ENCODE results near the gene METTL16.
A peak's percentile ranks its signal among the peaks of the same experiment; 100 is the strongest.
"Not testable (repeated sequence)": the region's sequence is repeated elsewhere in the genome, so short reads cannot be mapped to it uniquely, and the experiment has no call there.

METTL16 gene

GRCh38 chr17:2449486-2449885, 62.2 kb downstream of the METTL16 start:
- peak; percentile 75 for FAIRE-seq

GRCh38 chr17:2447479-2447878, 64.2 kb downstream of the METTL16 start:
- not testable (repeated sequence) for FAIRE-seq

- FAIRE-seq = peak; percentile 76
Measured at GRCh38 chr17:2445638-2446037, 66.0 kb downstream of the METTL16 start.

DNA sequence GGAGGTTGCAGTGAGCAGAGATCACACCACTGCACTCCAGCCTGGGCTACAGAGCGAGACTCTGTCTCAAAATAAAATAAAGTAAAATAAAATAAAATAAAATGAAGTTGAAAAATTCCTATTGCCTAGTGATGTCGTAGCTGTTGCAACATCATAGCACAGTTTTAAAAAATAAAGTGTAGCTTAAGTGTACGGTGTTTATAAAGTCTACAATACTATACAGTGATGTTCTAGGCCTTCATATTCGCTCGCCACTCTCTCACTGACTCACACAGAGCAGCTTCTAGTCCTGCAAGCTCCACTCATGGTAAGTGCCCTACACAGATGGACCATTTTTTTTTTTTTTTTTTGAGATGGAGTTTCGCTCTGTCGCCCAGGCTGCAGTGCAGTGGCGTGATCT, 67.3 kb downstream of the METTL16 start:
- FAIRE-seq = no peak

DNA sequence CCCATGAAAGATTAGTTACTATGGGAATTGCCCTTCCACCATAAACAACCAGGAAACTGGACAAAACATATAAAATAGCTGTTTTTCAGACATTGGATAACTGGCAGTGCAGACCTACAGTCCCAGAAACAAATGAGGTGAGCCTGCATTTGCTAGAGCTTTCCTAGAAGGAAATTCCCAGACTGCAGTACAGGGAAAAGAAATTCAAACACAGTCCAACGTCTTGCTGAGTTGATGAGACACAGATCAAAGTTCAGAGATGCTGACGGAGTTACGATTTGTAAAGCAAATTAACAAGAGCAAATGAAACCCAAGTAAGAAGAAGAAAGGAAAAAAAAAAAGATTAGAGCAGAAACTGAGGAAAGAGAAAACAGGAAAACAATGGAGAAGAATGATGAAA, 69.5 kb downstream of the METTL16 start:
- FAIRE-seq = no peak

DNA sequence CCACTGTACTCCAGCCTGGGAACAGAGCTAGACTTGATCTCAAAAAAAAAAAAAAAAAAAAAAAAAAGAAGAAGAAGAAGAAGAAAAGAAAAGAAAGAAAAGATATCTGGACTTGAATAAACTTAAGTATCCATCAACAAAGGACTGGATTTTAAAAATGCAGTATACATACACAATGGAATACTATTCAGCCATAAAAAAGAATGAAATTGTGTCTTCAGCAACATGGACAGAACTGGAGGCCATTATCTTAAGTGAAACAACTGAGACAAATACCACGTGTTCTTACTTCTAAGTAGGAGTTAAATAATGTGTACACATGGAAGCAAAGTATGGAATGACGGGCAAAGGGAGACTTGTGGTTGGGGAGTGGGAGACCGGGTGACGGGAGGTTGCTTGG, 70.8 kb downstream of the METTL16 start:
- no peak for FAIRE-seq

GRCh38 chr17:2439997-2440396, 71.7 kb downstream of the METTL16 start:
- FAIRE-seq = not testable (repeated sequence)

- no peak for FAIRE-seq
Measured at GRCh38 chr17:2438823-2439222, 72.9 kb downstream of the METTL16 start.

GRCh38 chr17:2436316-2436905, 75.3 kb downstream of the METTL16 start:
- peak; percentile 87 for FAIRE-seq

- FAIRE-seq = no peak
Measured at GRCh38 chr17:2435862-2436261, 75.8 kb downstream of the METTL16 start.

- FAIRE-seq = no peak
Measured at GRCh38 chr17:2435181-2435741, 76.4 kb downstream of the METTL16 start.

DNA sequence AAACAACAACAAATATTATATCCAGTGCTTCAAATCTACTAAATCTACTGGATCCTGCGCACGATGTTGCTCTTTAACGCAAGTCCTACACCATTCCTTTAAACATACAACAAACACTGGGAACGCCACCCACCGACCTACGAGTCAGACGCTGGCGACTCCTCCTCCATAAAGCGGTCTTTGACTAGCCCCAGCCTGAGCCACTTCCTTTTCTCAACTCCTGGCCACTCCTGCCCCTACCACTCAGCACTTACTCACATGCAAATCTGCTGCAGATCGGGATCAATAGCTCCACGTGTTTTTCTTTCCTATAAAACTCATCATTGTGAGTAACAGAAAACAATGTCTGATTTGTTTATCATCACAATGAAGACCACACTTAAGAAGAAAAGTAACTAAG, 78.0 kb downstream of the METTL16 start:
- FAIRE-seq = no peak

DNA sequence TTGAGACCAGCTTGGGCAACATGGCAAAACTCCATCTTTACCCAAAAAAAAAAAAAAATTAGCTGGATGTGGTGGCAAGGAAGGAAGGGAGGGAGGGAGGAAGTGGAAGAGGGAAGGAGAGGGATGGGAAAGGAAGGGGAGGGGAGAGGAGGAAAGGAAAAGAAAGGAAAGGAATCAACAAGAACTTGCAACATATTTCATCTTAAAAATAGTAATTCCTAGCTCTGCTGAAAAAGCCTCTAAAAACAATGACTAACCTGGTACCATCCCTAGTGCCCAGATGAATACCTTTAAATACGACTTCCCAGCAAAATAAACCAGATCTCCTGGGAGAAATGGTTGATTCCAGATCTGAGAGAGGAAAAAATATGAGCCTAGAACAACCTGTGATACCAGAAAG, 83.8 kb downstream of the METTL16 start:
- no peak for FAIRE-seq

DNA sequence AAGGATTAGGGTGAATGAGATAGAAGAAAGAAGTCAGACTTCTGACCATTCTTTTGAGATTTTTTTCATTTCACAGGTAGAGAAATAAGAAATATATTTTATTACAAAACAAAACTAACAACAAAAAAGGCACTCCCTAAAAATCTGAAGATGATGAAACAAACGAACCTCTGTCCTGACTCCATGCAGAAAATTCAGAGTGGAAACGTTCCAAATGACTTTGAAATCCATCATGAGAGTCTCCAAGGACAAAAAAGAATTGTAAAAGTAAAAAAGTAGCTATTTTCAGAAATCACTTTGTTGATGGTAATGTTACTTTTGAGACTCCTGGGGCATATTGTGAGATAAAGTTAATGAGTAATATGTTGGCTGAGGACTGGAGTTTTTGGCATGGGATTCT, 84.5 kb downstream of the METTL16 start:
- FAIRE-seq = no peak

GRCh38 chr17:2423271-2423670, 88.4 kb downstream of the METTL16 start:
- peak; percentile 36 for FAIRE-seq

- no peak for FAIRE-seq
Measured at GRCh38 chr17:2421315-2422147, 90.2 kb downstream of the METTL16 start.

GRCh38 chr17:2420176-2420575, 91.5 kb downstream of the METTL16 start:
- no peak for FAIRE-seq

GRCh38 chr17:2419486-2419885, 92.2 kb downstream of the METTL16 start:
- no peak for FAIRE-seq

- FAIRE-seq = no peak
Measured at GRCh38 chr17:2418572-2418971, 93.1 kb downstream of the METTL16 start.

DNA sequence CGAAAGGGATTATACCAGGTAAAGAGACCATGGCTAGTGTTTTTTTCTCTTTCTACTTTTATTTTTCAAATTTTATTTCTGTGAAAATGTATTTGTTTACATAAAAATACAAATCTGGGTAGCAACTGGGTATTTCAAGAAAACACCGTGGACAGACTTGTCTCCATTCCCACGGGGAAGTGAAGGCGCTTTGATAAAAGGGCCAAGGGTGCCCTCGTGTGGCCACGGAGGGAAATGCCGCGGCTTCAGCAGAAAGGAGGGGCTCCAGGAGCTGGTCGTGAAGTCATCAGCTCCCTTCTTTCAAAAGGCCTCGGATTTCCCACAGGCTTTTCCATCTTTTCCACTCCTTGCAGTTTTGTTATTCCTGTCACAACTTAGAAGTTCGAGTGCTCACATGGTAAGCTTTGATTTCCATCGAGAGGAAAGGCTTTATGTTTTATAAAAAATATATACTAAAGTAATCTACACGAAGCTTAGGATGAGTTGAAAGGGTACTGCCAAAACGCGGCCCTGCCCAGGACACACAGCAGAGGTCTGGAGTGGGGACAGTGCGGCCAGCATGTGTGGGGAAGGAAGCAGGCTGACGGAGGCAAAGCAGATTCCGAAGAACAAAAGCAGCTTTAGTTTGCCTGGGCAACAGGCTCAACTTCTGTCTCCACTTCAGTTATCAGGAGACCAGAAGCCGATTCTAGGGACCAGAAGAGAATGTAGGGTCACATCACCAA, 95.5 kb downstream of the METTL16 start:
- FAIRE-seq = peak; percentile 87

DNA sequence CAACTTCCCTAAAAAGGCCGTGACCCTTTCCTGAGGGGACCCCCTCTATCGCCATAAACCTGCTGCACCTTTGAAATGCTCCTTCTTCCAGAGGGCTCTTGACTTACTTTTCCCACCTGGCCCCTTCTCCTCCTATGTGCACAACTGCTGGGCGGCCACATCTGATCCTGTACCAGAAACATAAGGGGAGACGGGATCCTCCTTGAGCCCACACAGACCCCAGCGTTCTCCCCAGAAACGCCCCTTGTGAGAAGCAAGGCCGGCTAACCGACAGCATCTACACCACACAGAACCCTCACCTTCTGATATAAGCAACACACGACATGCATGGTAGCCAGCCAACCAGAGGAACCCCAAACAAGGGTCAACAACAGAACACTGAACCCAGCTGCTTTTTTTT, 96.6 kb downstream of the METTL16 start:
- FAIRE-seq = no peak

GRCh38 chr17:2414446-2415064, 97.1 kb downstream of the METTL16 start:
- no peak for FAIRE-seq

DNA sequence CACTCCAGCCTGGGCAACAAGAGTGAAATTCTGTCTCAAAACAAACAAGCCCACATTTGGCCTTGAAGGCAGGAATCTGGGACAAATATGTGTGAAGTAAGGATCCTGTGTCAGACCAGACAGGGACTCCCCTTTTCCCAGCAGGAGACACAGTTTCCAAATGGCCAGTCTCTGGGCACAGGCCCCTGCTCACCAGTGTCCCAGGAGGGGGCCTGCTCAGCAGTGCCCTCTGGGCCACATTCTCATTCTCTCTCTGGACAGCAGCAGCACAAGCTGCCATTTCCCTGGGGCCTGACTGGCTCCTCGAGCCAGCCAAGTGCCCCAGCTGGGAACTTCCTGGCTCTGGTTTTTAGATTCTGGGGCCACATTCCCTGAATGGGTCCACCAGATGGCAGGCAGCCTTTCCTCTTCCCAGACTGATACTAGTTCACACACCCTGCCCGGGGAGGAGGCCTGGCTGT, 99.1 kb downstream of the METTL16 start:
- FAIRE-seq = no peak

All from islet of Langerhans (tissue), 1 donor.